H1 (cell line): ENCODE measurements around the gene KRT23.

Experiments
- EZH2 ChIP-seq: fragments of 200-600 bp; sonication (generic); IDR thresholded peaks from 2 replicates; pipeline ENCODE4 v1.7.1; 2012; ENCODE audit warnings: low read depth, mild to moderate bottlenecking, moderate library complexity, low read length, inconsistent platforms; ENCODE audit not compliant: severe bottlenecking
- FOSL1 ChIP-seq: IDR thresholded peaks from 2 replicates; pipeline ENCODE4 v1.6.1; 2011; ENCODE audit warnings: mild to moderate bottlenecking, low read depth, low read length, moderate library complexity; ENCODE audit not compliant: insufficient read depth
- HDAC6 ChIP-seq: IDR thresholded peaks from one replicate; pipeline ENCODE4 v1.7.1; 2012; ENCODE audit warnings: low read depth, mild to moderate bottlenecking, inconsistent platforms, low read length, moderate library complexity
- POLR2A ChIP-seq, 2 experiments: IDR thresholded peaks; 1 replicate in 1 of 2; 2 replicates in 1 of 2; pipeline ENCODE4 v1.6.1; 2011; ENCODE audit warnings: low read depth in 2 of 2, low read length in 2 of 2, mild to moderate bottlenecking in 2 of 2; ENCODE audit errors: control extremely low read depth in 1 of 2
- POLR2AphosphoS5 ChIP-seq: IDR thresholded peaks from 2 replicates; pipeline ENCODE4 v1.6.1; 2011; ENCODE audit warnings: low read depth, low read length
- RXRA ChIP-seq: IDR thresholded peaks from 2 replicates; pipeline ENCODE4 v1.6.1; 2011; ENCODE audit warnings: low read depth, mild to moderate bottlenecking, low read length, moderate library complexity; ENCODE audit not compliant: insufficient read depth
- TAF7 ChIP-seq: optimal IDR thresholded peaks from 2 replicates; pipeline ENCODE3; 2011; ENCODE audit warnings: low read depth, mild to moderate bottlenecking, inconsistent platforms, low read length, moderate library complexity, borderline replicate concordance
- YY1 ChIP-seq: IDR thresholded peaks from 2 replicates; pipeline ENCODE4 v1.6.1; 2011; ENCODE audit warnings: low read depth, mild to moderate bottlenecking, low read length
- TF ChIP-seq, protein P1 (sequence below), 3 experiments: IDR thresholded peaks; 1 replicate in 2 of 3; 2 replicates in 1 of 3; pipeline versions ENCODE4 v1.5.1 to v1.6.1; 2011; ENCODE audit warnings: low read length in 3 of 3, mild to moderate bottlenecking in 3 of 3, inconsistent platforms in 2 of 3, low read depth in 1 of 3, moderate library complexity in 1 of 3; ENCODE audit not compliant: insufficient read depth in 1 of 3; ENCODE audit errors: control extremely low read depth in 1 of 3
- TF ChIP-seq, protein P2 (sequence below): IDR thresholded peaks from 2 replicates; pipeline ENCODE4 v1.6.1; 2011; ENCODE audit warnings: low read depth, mild to moderate bottlenecking, low read length; ENCODE audit not compliant: insufficient read depth

DNA sequence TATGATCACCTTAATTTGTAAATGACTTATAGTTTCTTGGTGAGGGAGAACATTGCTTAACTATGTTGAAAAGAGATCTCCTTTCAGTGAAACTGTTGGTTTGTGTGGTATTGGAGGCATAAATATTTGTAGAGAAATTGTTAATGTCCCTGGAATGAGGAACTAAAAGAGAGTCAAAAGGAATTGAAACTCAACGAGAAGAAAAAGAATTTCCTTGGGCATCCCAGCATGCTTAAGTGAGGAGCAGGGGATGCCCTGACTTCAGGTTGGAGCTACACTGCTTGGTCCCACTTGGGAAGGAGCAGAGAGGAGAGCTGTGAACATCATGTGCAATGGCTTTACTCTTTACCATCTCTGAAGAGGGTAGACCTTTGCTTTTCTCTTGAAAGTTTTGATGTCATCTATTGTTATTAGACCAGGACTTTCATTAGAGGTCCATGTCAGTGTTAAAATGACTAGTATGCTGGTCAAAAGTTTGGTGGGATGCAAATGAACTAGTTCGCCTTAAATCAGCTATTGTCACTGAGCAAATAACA lies 21.7 kb downstream of the KRT23 start:
- TF ChIP-seq, protein P1, sequence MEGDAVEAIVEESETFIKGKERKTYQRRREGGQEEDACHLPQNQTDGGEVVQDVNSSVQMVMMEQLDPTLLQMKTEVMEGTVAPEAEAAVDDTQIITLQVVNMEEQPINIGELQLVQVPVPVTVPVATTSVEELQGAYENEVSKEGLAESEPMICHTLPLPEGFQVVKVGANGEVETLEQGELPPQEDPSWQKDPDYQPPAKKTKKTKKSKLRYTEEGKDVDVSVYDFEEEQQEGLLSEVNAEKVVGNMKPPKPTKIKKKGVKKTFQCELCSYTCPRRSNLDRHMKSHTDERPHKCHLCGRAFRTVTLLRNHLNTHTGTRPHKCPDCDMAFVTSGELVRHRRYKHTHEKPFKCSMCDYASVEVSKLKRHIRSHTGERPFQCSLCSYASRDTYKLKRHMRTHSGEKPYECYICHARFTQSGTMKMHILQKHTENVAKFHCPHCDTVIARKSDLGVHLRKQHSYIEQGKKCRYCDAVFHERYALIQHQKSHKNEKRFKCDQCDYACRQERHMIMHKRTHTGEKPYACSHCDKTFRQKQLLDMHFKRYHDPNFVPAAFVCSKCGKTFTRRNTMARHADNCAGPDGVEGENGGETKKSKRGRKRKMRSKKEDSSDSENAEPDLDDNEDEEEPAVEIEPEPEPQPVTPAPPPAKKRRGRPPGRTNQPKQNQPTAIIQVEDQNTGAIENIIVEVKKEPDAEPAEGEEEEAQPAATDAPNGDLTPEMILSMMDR (IDR thresholded peaks at IDR 0.05; ENCODE audit: control extremely low read depth in 1 of 3, insufficient read depth in 1 of 3, low read depth in 1 of 3, low read length in 3 of 3): no peak
- TF ChIP-seq HDAC6 (no peak), RXRA (no peak), POLR2A (IDR thresholded peaks at IDR 0.05; ENCODE audit: control extremely low read depth in 1 of 2, low read depth in 2 of 2, low read length in 2 of 2) (no peak), POLR2AphosphoS5 (no peak), EZH2 (no peak), YY1 (no peak), TAF7 (no peak), FOSL1 (no peak)
- TF ChIP-seq, protein P2, sequence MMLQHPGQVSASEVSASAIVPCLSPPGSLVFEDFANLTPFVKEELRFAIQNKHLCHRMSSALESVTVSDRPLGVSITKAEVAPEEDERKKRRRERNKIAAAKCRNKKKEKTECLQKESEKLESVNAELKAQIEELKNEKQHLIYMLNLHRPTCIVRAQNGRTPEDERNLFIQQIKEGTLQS: no peak
